HG02973 (cell line): ENCODE data around the gene EXOSC5.
"Not testable (repeated sequence)": the region's sequence is repeated elsewhere in the genome, so short reads cannot be mapped to it uniquely, and the experiment has no call there.

Source experiments
- ATAC-seq: cut with Tn5 transposase; IDR thresholded peaks from one replicate; pipeline ENCODE4 v1.9.1; 2021; ENCODE audit warnings: moderate library complexity; ENCODE audit not compliant: unreplicated experiment

The EXOSC5 gene

GRCh38 chr19:41408846-41409245 is 11.7 kb upstream of the EXOSC5 start:
- not testable (repeated sequence) for ATAC-seq

- ATAC-seq: no peak
These were observed 11.1 kb upstream of the EXOSC5 start for GRCh38 chr19:41408256-41408655.

GRCh38 chr19:41407271-41407670 is 10.1 kb upstream of the EXOSC5 start:
- no peak for ATAC-seq

- no peak for ATAC-seq
These were observed 8.6 kb upstream of the EXOSC5 start for GRCh38 chr19:41405776-41406175.

GRCh38 chr19:41403181-41403970 is 6.2 kb upstream of the EXOSC5 start:
- no peak for ATAC-seq

GRCh38 chr19:41402010-41402409 is 4.9 kb upstream of the EXOSC5 start:
- no peak for ATAC-seq

GRCh38 chr19:41401483-41401882 is 4.3 kb upstream of the EXOSC5 start:
- no peak for ATAC-seq

- ATAC-seq: no peak
These were observed 2.4 kb upstream of the EXOSC5 start for GRCh38 chr19:41399525-41399924.

- no peak for ATAC-seq
These were observed 1.9 kb upstream of the EXOSC5 start for GRCh38 chr19:41399091-41399490.

- no peak for ATAC-seq
These were observed 1.4 kb upstream of the EXOSC5 start for GRCh38 chr19:41398598-41398997.

- ATAC-seq: no peak
These were observed 875 bp upstream of the EXOSC5 start for GRCh38 chr19:41398050-41398418.

- no peak for ATAC-seq
These were observed 1.8 kb downstream of the EXOSC5 start for GRCh38 chr19:41395355-41395754.

GRCh38 chr19:41392775-41393174 is 4.4 kb downstream of the EXOSC5 start:
- ATAC-seq: no peak

- no peak for ATAC-seq
These were observed 5.5 kb downstream of the EXOSC5 start for GRCh38 chr19:41391618-41392017.

- no peak for ATAC-seq
These were observed 10.7 kb downstream of the EXOSC5 start for GRCh38 chr19:41386442-41386841.

- no peak for ATAC-seq
These were observed 12.8 kb downstream of the EXOSC5 start for GRCh38 chr19:41384351-41384750.

GRCh38 chr19:41381536-41381935 is 15.6 kb downstream of the EXOSC5 start:
- ATAC-seq: not testable (repeated sequence)

- no peak for ATAC-seq
These were observed 19.0 kb downstream of the EXOSC5 start for GRCh38 chr19:41377977-41378709.

GRCh38 chr19:41376998-41377365 is 20.2 kb downstream of the EXOSC5 start:
- ATAC-seq: no peak

- ATAC-seq: no peak
These were observed 20.7 kb downstream of the EXOSC5 start, which contains the start of gene TMEM91 for GRCh38 chr19:41376241-41376997. Gene TMEM91, plus strand, starts transcription at chr19:41376533. Its CDS starts 1,777 bp downstream, at chr19:41378310.

- no peak for ATAC-seq
These were observed 23.2 kb downstream of the EXOSC5 start for GRCh38 chr19:41373993-41374392.

GRCh38 chr19:41372501-41372900 is 24.7 kb downstream of the EXOSC5 start:
- no peak for ATAC-seq
